ENCODE results near the gene NOP53. TPM values are rescaled to one million over a fixed set of nuclear protein-coding genes. Genes with fewer than 3 reads are reported as not detected.

NOP53 gene
- total RNA-seq, 1 experiment from 2014 or later, result 289 TPM

DNA sequence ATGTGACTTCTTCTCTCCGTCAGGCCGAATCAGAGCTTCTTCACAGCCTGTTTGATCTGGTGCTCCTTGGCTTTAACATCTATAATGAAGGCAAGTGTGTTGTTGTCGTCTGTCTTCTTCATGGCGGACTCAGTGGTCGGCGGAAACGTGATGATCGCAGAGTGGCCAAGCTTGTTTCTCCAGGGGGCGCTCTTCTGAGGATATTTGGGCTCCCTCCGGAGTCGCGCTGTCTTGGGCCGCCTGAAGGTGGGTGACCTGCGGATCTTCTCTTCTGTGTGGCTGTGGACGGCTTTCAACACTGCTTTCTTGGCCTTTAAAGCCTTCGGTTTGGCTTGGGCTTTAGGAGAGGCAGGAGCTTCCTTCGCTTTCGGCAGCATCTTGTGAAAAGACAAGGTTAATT lies 49.2 kb downstream of the NOP53 start (continued):
- TF ChIP-seq, protein P1, sequence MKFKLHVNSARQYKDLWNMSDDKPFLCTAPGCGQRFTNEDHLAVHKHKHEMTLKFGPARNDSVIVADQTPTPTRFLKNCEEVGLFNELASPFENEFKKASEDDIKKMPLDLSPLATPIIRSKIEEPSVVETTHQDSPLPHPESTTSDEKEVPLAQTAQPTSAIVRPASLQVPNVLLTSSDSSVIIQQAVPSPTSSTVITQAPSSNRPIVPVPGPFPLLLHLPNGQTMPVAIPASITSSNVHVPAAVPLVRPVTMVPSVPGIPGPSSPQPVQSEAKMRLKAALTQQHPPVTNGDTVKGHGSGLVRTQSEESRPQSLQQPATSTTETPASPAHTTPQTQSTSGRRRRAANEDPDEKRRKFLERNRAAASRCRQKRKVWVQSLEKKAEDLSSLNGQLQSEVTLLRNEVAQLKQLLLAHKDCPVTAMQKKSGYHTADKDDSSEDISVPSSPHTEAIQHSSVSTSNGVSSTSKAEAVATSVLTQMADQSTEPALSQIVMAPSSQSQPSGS (CRISPR knock-in tag; IDR thresholded peaks at IDR 0.05; ENCODE audit: borderline replicate concordance, low read depth), result no peak

DNA sequence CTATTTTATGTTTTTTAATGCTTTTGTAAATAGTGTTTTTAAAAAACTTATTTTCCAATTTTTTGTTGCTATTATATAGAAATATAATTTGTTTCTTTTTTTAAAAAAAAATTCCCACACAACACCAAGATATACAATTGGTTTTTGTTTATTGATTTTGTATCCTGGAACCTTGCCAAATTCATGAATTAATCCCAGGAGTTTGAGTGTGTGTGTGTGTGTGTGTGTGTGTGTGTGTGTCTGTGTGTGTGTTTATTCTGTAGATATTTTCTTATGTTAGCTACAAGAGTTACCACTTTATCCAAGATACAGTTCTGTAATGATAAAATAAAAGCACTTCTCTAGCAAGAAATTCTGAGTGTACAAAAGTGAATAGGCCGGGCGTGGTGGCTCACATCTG lies 51.4 kb downstream of the NOP53 start:
- peaks cover 9% of the 10 kb centered on the region; the same call in 1 of the 2 replicates for H3K36me3 Mint-ChIP-seq
- no peak overlapping the region for H3K4me3 Mint-ChIP-seq
- no peaks in the 10 kb centered on the region for H3K27me3 Mint-ChIP-seq (ENCODE audit: low read depth)
- no peak overlapping the region for H3K27ac Mint-ChIP-seq
- H3K9me3 Mint-ChIP-seq, result peaks cover 15% of the 10 kb centered on the region
- ATAC-seq, result no peak
- ChIA-PET CTCF (interaction anchor here (0.6 to 3.0 kb wide), 3 partner anchors 31 to 68 kb away, joined by 5 to 23 read pairs (median 10); no protein-coding TSS in a partner anchor), POLR2A (no interaction called here)
- DNase-seq (ENCODE audit: low spot score), result no peak
- no peaks in the 10 kb centered on the region for H3K4me1 Mint-ChIP-seq
- TF ChIP-seq, protein P2, sequence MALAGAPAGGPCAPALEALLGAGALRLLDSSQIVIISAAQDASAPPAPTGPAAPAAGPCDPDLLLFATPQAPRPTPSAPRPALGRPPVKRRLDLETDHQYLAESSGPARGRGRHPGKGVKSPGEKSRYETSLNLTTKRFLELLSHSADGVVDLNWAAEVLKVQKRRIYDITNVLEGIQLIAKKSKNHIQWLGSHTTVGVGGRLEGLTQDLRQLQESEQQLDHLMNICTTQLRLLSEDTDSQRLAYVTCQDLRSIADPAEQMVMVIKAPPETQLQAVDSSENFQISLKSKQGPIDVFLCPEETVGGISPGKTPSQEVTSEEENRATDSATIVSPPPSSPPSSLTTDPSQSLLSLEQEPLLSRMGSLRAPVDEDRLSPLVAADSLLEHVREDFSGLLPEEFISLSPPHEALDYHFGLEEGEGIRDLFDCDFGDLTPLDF (CRISPR knock-in tag; IDR thresholded peaks at IDR 0.05), result no peak
- TF ChIP-seq IRF2 (CRISPR knock-in tag; IDR thresholded peaks at IDR 0.05; ENCODE audit: borderline replicate concordance, low read depth) (no peak), ZNF263 (CRISPR knock-in tag; IDR thresholded peaks at IDR 0.05; ENCODE audit: low read depth) (no peak), ZNF138 (CRISPR knock-in tag; conservative IDR thresholded peaks at IDR 0.05) (no peak), ZNF671 (CRISPR knock-in tag; IDR thresholded peaks at IDR 0.05) (no peak), ESRRA (CRISPR knock-in tag; IDR thresholded peaks at IDR 0.05; ENCODE audit: borderline replicate concordance) (no peak), FOXK1 (CRISPR knock-in tag; IDR thresholded peaks at IDR 0.05) (no peak), ZNF121 (CRISPR knock-in tag; IDR thresholded peaks at IDR 0.05) (no peak), GTF2I (CRISPR knock-in tag; conservative IDR thresholded peaks at IDR 0.05) (no peak), SMAD3 (CRISPR knock-in tag; IDR thresholded peaks at IDR 0.05; ENCODE audit: borderline replicate concordance) (no peak), ZNF416 (CRISPR knock-in tag; IDR thresholded peaks at IDR 0.05) (no peak)
- TF ChIP-seq, protein P3, sequence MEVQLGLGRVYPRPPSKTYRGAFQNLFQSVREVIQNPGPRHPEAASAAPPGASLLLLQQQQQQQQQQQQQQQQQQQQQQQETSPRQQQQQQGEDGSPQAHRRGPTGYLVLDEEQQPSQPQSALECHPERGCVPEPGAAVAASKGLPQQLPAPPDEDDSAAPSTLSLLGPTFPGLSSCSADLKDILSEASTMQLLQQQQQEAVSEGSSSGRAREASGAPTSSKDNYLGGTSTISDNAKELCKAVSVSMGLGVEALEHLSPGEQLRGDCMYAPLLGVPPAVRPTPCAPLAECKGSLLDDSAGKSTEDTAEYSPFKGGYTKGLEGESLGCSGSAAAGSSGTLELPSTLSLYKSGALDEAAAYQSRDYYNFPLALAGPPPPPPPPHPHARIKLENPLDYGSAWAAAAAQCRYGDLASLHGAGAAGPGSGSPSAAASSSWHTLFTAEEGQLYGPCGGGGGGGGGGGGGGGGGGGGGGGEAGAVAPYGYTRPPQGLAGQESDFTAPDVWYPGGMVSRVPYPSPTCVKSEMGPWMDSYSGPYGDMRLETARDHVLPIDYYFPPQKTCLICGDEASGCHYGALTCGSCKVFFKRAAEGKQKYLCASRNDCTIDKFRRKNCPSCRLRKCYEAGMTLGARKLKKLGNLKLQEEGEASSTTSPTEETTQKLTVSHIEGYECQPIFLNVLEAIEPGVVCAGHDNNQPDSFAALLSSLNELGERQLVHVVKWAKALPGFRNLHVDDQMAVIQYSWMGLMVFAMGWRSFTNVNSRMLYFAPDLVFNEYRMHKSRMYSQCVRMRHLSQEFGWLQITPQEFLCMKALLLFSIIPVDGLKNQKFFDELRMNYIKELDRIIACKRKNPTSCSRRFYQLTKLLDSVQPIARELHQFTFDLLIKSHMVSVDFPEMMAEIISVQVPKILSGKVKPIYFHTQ (CRISPR knock-in tag; IDR thresholded peaks at IDR 0.05), result no peak
- TF ChIP-seq, protein P1 (CRISPR knock-in tag; IDR thresholded peaks at IDR 0.05; ENCODE audit: borderline replicate concordance, low read depth), result no peak
- TF ChIP-seq, protein P4, sequence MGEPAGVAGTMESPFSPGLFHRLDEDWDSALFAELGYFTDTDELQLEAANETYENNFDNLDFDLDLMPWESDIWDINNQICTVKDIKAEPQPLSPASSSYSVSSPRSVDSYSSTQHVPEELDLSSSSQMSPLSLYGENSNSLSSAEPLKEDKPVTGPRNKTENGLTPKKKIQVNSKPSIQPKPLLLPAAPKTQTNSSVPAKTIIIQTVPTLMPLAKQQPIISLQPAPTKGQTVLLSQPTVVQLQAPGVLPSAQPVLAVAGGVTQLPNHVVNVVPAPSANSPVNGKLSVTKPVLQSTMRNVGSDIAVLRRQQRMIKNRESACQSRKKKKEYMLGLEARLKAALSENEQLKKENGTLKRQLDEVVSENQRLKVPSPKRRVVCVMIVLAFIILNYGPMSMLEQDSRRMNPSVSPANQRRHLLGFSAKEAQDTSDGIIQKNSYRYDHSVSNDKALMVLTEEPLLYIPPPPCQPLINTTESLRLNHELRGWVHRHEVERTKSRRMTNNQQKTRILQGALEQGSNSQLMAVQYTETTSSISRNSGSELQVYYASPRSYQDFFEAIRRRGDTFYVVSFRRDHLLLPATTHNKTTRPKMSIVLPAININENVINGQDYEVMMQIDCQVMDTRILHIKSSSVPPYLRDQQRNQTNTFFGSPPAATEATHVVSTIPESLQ (CRISPR knock-in tag; IDR thresholded peaks at IDR 0.05), result no peak
- TF ChIP-seq, protein P5, sequence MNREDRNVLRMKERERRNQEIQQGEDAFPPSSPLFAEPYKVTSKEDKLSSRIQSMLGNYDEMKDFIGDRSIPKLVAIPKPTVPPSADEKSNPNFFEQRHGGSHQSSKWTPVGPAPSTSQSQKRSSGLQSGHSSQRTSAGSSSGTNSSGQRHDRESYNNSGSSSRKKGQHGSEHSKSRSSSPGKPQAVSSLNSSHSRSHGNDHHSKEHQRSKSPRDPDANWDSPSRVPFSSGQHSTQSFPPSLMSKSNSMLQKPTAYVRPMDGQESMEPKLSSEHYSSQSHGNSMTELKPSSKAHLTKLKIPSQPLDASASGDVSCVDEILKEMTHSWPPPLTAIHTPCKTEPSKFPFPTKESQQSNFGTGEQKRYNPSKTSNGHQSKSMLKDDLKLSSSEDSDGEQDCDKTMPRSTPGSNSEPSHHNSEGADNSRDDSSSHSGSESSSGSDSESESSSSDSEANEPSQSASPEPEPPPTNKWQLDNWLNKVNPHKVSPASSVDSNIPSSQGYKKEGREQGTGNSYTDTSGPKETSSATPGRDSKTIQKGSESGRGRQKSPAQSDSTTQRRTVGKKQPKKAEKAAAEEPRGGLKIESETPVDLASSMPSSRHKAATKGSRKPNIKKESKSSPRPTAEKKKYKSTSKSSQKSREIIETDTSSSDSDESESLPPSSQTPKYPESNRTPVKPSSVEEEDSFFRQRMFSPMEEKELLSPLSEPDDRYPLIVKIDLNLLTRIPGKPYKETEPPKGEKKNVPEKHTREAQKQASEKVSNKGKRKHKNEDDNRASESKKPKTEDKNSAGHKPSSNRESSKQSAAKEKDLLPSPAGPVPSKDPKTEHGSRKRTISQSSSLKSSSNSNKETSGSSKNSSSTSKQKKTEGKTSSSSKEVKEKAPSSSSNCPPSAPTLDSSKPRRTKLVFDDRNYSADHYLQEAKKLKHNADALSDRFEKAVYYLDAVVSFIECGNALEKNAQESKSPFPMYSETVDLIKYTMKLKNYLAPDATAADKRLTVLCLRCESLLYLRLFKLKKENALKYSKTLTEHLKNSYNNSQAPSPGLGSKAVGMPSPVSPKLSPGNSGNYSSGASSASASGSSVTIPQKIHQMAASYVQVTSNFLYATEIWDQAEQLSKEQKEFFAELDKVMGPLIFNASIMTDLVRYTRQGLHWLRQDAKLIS (CRISPR knock-in tag; IDR thresholded peaks at IDR 0.05; ENCODE audit: borderline replicate concordance), result no peak
- TF ChIP-seq, protein P6, sequence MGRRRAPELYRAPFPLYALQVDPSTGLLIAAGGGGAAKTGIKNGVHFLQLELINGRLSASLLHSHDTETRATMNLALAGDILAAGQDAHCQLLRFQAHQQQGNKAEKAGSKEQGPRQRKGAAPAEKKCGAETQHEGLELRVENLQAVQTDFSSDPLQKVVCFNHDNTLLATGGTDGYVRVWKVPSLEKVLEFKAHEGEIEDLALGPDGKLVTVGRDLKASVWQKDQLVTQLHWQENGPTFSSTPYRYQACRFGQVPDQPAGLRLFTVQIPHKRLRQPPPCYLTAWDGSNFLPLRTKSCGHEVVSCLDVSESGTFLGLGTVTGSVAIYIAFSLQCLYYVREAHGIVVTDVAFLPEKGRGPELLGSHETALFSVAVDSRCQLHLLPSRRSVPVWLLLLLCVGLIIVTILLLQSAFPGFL (CRISPR knock-in tag; IDR thresholded peaks at IDR 0.05; ENCODE audit: borderline replicate concordance), result no peak
- TF ChIP-seq, protein P7, sequence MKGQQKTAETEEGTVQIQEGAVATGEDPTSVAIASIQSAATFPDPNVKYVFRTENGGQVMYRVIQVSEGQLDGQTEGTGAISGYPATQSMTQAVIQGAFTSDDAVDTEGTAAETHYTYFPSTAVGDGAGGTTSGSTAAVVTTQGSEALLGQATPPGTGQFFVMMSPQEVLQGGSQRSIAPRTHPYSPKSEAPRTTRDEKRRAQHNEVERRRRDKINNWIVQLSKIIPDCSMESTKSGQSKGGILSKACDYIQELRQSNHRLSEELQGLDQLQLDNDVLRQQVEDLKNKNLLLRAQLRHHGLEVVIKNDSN (CRISPR knock-in tag; IDR thresholded peaks at IDR 0.05), result no peak
- TF ChIP-seq, protein P8, sequence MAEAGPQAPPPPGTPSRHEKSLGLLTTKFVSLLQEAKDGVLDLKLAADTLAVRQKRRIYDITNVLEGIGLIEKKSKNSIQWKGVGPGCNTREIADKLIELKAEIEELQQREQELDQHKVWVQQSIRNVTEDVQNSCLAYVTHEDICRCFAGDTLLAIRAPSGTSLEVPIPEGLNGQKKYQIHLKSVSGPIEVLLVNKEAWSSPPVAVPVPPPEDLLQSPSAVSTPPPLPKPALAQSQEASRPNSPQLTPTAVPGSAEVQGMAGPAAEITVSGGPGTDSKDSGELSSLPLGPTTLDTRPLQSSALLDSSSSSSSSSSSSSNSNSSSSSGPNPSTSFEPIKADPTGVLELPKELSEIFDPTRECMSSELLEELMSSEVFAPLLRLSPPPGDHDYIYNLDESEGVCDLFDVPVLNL (CRISPR knock-in tag; IDR thresholded peaks at IDR 0.05; ENCODE audit: borderline replicate concordance, low read depth), result no peak

All from WTC11 (cell line).